HG02943 (cell line): ENCODE measurements around the gene B3GNT3.

Experiments
- ATAC-seq: cut with Tn5 transposase; IDR thresholded peaks from one replicate; pipeline ENCODE4 v1.9.1; 2021; ENCODE audit warnings: mild to moderate bottlenecking, low read depth, moderate library complexity; ENCODE audit not compliant: unreplicated experiment

B3GNT3 gene

DNA sequence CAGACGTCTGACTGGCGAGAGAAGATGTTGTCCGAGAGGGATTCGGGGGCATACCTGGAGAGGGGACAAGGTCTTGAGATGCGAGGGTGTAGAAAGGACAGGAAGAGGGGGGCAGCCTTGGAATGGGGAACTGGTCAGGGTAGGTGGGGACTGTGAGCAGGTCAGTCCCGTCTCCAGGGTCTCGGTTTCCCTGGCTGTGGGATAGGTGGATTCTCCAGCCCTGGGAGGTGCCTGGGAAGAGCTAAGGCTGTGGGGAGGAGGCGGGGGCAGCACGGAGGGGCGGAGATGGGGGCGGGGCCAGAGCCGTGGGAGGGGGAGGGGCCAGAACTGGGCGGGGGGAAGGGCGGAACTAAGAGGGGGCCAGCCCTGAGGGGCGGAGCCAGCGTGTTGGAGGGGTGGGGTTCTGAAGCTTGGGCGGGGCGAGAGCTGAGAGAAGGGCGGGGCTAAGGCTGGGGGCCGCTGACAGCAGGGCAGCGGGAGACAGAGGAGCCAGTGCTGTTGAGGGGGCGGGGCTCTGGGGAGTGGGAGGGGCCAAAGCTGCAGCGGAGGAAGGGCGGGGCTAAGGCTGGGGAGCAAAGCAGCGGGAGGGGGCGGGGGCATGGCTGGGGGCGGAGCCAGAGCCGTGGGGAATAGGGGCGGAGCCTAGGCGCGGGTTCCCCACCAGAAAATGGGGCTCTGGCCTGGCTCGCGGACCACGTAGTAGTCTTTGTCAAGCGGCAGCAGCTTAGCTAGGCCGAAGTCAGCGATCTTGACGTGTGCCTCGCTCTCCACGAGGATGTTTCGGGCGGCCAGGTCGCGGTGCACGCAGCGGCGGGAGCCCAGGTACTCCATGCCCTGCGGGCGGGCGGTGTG is 35.9 kb downstream of the B3GNT3 start:
- no peak for ATAC-seq

DNA sequence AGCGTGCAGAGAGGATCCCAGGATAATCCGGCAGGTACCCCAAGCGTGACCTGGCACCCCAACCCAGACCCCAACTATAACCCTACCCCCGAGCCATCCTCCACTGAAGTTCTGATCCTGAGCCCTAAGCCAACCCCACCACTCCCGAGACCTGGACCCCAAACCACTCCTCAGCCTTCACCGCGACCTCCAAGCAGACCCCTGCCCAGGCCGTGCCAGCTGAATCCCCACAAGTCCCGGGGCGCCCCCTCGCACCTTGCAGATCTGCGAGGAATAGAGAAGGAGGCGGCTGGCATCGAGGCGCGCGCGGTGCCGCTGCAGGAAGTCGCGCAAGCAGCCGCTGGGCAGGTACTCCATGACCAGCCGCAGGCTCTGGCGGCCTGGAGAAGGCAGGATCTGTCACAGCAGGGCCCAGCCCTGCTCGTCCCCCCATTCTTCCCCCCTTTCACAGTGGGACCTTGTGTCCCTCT is 36.5 kb downstream of the B3GNT3 start:
- ATAC-seq: no peak

DNA sequence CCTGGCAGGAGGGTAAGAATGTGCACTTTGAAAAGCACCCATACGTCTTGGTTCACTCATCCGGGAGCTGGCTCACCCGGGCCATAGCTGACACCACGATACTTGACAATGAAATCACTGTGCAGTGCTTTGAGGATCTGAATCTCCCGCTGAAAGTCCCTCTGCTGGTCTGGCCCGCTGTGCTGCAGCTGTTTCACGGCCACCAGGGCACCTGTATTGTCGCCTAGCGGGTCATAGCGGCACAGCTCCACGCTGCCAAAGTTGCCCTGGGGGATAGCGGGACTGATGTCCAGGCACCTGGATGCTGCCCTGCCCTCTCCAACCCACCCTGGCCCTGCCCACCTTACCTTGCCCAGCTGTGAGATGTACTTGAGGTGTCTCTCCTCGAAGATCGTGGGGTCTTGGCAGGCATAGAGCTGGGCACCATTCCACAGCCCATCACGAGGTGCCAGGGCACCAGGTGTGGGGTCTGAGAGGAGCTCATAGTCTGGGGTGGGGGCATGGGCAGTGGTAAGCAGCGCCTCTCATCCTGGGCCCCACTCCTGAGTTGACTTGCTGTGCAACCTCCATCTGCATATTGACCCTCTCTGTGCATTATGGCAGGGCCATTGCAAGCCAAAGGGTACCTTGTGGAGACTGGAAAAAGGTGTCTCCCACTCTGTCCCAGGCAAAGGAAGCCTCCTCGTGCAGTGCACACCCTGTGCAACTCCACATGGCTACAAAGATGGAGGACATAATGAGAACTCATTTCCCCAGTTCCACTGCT is 37.7 kb downstream of the B3GNT3 start:
- ATAC-seq: no peak

DNA sequence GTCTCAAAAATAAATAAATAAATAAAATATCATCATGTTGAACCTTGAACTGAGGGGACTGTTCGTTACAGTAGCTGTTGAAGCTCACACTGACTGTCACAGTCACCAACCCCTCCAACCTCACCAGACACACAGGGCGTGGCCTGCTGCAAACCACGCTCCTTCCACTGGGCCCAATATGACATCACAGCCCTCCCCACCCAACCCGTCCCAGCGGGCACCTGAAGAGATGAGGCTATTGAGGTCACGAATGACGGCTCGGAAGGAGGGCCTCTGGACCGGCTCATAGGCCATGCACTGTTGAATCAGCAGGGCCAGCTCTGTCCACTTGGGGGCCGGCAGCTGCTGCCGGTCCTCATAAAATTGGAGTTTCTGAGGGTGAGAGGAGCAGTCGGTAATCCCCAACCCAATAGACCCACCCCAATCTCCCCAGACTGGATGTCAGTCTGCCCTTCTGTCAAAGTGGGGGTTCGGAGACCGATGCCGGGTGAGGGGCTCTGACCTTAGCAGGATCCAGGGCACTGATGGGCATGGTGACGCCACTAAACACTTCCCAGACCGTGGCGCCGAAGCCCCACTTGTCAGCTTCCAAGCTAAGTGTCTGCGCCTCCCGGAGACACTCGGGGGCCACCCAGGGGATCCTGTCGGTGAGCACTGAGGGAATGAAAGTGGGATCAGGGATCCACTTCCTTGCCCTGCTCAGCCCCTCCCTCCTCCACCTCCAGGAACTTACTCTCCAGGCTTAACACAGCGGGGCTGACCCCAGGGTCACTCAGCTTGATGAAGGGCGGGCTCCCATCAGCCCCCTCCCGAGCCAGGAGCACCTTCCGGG is 39.6 kb downstream of the B3GNT3 start:
- ATAC-seq: no peak

DNA sequence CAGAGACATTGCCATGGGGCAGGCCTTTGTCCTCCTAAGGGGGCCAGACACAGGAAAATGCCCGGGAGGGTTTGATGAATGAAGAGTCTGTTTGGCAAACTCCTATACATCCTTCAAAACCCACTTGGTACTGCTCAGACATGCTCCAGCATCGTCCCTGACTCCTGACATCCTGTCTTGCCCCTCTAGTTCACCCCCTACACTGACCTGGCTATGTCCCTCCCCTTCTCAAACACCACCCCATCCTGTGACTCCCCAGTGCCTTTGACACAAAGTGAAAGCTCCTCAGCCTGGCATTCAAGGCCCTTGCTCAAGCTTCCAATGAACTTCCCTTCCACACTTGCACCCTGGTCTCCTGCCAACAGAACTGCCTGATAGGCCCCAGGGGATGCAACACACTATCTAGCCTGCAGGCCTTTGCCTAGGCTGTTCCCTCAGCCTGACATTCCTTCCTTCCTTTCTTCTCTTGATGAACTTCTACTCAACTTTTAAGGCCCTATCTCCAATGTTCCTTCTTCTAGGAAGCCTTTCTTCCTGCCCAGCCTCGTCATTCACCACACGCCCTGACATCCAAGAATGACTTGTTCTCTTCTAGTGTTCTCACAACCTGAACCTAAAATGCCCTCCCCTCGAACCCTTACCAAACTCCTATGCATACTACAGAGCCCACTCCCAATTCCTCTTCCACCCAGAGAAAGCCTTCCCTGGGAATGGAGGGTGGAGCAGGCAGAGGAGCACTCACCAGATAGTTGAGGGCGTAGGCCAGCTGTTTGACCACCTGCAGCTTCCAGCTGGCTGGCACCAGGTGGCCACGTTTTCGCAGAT is 40.5 kb downstream of the B3GNT3 start:
- no peak for ATAC-seq

DNA sequence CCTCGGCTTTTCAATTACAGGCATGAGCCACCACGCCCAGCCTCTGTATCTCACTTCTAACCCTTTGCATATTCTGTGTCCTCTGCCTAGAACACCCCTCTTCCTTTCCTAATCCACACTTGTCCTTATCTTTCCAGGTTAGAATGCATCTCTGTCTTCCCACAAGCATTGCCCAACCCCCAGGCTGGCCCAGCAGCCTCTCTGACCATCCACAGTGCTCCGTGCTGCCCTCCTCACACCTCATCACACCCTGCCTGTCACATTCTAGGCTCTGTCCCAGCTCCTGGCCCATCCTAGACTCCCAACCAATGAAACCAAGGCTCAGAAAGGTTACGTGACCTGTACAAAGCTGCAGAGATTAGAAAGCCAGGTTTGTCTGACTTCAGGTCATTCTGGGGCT is 41.6 kb downstream of the B3GNT3 start:
- no peak for ATAC-seq

DNA sequence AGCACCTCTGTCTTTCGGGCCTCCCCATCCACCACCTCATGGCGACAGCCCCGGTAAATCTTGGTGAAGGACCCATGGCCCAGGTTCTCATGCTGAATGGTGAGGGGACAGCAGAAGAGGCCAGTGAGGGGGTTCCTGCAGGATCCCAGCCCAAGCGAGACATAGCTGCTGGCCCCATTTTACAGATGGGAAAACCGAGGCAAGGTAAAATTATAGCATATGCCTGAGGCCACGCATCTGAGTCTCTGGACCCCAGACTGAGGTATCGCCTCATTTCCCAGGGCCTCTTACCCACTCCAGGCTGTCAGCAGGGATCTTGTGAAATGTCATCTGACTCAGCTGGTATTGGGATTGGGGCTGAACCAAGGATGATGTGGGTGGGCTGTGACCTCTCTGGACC is 43.0 kb downstream of the B3GNT3 start:
- ATAC-seq: no peak

DNA sequence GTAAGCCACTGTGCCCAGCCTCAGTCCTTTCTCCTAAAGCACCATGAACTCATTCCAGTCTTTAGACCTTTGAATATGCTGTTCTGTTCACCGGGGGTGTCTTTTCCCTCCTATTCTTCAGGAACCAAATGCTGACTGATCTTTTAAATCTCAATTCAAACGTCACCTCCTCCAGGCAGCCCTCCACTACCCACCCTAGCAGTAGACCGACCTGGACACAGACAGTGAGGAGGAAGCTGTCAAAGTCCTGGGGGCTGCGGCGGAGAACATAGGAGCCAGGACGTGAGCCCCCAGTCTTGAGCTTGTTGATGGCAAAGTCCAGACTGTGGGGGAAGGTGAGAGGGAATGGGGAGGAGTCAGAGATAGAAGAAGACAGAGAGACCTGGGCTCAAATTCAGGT is 45.1 kb downstream of the B3GNT3 start:
- no peak for ATAC-seq

DNA sequence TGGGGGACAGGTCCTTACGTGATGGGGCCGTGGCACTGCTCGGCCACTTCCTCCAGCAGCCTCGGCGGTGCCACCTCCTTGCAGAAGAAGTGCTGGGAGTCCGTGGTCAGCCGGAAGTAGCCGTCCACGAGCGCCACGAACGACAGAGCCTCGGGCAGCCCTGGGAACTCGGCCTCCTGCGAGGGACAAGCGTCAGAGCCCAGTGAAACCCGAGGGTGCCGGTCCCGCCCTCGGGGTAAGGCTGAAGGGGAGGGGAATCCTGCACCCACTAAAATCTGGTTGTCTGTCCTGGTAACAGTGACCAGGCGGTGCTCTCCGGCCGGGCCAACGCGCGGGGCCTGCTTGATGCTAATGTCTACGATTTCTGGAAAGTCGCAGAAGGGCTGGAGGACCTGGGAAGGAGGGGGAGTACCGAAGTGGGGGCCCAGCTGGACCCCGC is 46.5 kb downstream of the B3GNT3 start:
- no peak for ATAC-seq

DNA sequence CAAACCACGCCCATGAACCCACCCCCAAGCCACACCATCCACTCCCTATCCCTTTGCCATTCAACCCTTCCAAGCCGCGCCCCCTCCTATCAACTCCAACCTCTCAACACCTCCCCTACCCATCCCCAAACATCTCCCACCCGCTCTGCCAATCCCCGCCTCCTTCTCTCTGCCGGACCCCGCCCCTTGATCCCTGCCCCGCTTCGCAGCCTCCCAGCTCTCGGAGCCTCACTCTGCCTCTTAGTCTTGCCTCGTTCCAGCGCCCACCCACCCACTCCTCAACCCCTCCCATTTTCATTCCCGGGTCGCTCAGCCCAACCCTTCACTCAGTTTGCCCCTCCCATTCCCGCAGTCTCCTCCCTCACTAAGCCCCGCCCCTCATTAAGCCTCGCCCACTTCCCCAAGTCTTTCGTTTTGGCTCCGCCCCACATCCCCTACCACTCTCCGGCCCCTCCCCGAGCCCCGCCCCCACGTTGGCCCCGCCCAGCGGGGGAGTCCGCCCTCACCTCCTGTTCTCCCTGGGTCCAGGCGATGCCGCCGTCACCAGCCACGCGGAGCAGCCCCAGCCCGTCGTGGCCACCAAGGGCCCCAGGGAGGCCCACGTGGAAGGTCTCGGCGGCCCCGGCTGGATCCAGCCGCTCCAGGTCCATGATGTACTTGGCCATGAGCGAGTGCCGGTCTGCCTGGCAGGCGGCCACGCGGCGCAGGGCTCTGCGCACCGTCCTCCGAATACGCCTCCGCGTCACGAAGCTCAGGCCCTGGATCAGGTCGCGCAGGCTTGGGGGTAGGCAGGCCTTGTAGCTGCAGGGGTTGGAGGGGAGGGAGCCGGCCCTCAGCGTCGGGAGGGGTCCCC is 47.1 kb downstream of the B3GNT3 start:
- no peak for ATAC-seq

DNA sequence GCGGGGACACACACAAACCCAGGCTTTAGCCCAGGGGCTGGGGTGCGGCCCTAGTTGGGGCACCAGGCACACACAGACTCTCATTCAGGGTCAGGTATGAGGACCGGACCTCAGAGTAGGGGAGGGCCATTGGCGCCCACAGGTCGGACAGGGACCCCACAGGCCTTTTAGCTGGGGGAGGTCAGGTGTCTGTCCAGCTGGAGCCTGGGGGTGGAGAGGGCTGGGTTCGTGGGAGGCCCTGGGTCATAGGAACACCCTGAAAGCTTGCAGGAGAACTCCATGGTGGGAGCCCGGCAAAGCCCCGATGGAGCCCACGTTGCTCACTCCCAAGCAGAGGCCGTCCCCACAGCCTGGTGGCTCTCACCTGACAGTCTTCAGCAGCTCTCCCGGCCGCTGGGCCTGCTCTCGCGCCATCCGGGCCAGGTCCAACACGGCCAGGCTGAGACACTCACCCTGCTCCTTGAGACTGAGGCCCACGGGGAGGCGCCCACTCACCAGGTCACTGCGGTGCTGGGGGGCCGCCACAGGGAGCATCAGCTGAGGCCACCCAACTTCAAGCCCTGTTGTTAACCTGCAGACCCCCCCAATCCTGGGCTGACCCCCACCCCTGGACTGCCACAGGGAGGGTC is 47.8 kb downstream of the B3GNT3 start:
- ATAC-seq: no peak

DNA sequence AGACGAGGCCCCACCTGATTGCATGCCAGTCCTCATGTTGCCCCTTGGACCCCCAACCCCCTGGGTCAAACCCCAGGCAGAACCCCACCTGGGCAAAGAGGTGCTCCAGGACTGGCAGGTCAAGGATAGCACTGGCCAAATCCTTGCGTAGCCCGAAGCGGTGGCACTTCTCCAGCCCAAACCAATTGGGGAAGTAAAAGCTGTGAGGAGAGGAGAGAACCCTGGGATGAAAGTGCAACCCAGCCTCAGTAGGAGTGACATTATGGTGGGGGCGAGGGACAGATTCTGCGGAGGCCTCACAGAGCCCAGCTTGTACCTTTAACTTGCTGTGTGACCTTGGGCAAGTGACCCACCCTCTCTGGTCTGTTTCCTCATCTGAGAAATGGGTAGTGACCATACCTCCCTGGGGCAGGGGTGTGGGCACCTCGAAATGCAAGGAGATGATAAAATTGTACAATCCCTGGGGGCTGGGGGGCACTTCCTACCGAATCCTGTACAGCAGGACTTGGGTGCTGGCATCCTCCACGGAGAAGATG is 48.4 kb downstream of the B3GNT3 start:
- no peak for ATAC-seq

DNA sequence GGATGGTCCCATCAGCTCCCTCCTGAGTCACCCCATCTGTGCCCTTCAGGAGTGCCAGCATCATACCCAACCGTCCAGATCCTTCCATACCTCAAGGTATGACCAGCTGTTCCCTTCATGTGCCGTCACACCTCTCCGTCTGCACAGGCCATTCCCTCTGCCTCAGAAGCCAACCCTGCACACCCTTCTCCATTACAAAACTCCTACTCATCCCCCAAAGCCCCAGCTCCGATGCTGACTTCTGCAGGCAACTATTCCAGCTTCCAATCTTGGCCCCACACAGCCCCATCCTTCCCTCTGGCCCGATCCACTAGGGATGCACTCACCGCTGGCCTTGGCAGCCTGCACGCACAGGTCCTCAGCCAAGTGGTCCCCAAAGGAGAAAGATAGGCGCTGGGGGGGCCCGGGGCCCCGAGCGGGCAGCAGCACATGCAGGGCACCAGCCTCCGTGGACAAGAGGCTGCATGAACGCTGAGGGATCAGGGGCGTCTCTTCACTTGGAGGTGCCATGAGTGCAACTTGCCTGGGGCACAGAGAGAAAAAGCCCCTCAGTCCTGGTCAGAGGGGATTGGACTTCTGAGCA is 49.1 kb downstream of the B3GNT3 start:
- ATAC-seq: no peak

DNA sequence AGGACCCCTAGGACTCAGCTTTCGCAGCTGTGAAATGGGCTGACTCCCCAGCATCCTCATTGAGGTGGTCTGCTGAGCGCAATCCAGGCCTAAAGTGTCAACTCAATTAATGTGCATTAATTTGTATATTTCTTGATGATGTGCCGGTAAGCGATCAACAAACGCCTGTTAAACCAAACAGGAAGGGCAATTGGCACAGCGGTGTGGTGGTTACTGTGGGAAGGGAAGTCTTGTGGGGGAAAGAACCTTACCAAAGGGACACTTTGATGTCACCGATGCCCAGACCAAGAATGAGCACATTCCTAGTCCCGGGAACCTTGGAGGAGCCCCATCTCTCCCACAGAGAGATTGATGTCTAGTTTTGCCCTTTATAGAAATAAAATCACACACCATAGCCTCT is 51.2 kb downstream of the B3GNT3 start:
- no peak for ATAC-seq

DNA sequence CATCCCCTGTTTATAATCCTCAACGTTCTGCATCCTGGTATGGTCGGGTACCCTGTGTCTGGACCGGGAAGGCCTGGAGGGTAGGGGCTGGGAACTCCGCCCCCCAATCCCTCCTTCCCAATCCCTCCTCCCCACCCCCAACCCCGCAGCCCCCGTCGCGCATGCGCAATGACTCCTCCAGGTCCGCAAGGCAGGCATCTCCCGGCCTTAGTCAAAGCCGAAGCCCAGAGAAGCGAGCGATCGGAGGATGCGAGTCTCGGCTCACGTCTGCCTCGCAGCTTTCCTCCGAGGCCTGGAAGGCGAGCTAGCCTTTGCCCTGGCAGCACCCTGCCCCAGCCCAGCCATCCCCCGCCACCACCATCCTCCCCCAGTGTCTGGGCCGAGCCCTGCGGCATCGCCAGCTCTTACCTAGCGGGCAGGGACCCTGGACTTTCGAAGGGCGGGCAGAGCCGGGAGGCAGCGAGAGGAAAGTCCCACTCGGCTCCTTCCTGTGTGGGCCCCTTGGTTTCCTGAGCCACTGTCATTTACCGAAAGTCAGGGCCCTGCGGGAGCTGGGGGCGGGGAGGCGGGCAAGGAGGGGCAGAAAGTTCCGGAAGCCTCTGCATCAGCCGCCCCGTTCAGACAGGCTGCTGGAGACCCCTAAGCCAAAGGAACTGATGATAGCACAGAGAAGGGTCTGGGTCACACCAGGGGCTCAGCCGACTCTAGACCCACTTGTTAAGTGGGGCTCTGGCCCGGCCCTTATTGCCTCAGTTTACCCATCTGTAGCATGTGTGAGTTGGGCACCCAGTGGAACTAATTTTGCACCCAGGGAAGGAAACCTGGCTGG is 52.8 kb downstream of the B3GNT3 start, which contains the start of gene JAK3:
Gene JAK3, minus strand, starts transcription at position 445 of the 829 bp plus-strand sequence. CDS start 3,565 bp downstream, outside the sequence.
- no peak for ATAC-seq

DNA sequence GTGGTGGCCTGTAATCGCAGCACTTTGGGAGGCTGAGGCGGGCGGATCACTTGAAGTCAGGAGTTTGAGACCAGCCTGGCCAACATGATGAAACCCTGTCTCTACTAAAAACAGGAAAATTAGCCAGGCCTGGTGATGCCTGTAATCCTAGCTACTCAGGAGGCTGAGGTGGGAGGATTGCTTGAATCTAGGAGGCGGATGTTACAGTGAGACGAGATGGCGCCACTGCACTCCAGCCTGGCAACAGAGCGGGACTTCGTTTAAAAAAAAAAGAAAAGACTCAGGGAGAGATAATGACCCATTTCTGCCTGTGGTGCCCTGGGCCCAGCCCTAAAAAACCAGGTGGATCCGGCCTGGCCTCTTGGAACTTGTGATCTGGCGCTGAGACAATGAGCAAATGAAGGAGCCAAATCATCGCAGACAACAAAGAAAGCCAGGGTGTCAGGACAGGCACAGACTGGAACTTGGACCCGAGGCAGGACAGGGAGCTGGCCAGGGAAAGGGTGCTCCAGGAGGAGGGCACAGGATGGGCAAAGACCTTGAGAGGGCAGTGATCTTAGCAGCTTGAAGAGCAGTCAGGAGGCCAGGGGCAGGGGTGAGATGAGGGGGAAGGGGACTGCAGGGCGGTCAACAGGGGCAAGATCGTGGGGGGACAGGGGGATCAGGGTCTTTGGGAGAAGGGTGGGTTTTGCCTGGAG is 53.8 kb downstream of the B3GNT3 start:
- ATAC-seq: no peak
